HUES64 (cell line): Measurements from ENCODE around the gene AREG.

Source experiments
- H3K27ac ChIP-seq: 2 replicates; pipeline ENCODE4 v1.7.0; 2013; ENCODE audit warnings: low read depth, low read length, inconsistent platforms
- H3K27me3 ChIP-seq: 2 replicates; pipeline ENCODE4 v1.6.1; 2013; ENCODE audit warnings: mild to moderate bottlenecking, low read length; ENCODE audit not compliant: insufficient read depth
- H3K36me3 ChIP-seq: 2 replicates; pipeline ENCODE4 v1.6.1; 2013; ENCODE audit warnings: mild to moderate bottlenecking, low read length; ENCODE audit not compliant: insufficient read depth
- H3K4me1 ChIP-seq: 2 replicates; pipeline ENCODE4 v1.6.1; 2013; ENCODE audit warnings: mild to moderate bottlenecking, low read length, moderate library complexity; ENCODE audit not compliant: insufficient read depth
- H3K4me3 ChIP-seq: 2 replicates; pipeline ENCODE4 v1.5.1; 2013; ENCODE audit warnings: mild to moderate bottlenecking, low read length, moderate library complexity
- H3K9ac ChIP-seq: 2 replicates; pipeline ENCODE4 v1.6.1; 2013; ENCODE audit warnings: mild to moderate bottlenecking, low read depth, low read length
- H3K9me3 ChIP-seq: 2 replicates; pipeline ENCODE4 v1.6.1; 2013; ENCODE audit warnings: low read depth, low read length; ENCODE audit not compliant: insufficient read depth
- WGBS: fragments of 150-250, 120-280 bp; methylation state at CpG from one replicate; pipeline ENCODE4 v1.1.7; 2013; ENCODE audit warnings: missing lambda C conversion rate; 5-methylcytosine and 5-hydroxymethylcytosine counted together

Gene AREG

GRCh38 chr4:74486905-74487304 lies 42.0 kb downstream of the AREG start:
- no peaks in the 10 kb centered on the region for H3K9me3 ChIP-seq
- H3K4me1 ChIP-seq, result no peaks in the 10 kb centered on the region
- no peak overlapping the region for H3K4me3 ChIP-seq
- no peak overlapping the region for H3K9ac ChIP-seq
- no peaks in the 10 kb centered on the region for H3K36me3 ChIP-seq
- no peaks in the 10 kb centered on the region for H3K27me3 ChIP-seq
- H3K27ac ChIP-seq, result no peak overlapping the region
- WGBS, result 100% methylated on average over 2 of the region's 2 CpGs

DNA sequence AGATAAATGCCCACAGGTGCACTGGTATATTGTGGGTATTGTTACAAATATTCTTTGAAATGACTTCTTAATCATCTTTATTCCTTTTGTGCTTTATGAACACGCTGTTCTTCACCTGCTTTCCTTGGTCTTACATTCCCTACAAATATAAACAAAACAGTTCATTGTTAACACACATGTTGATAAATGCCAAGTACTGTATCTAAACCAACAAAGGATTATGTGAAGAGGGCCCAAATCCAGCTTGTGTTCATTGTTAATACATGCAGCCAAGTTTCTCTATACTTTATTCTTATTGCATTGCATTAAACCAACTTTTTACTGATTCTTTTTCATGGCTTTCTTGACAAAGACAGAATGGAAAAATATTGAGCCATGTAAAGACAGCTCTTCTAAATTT lies 42.8 kb downstream of the AREG start:
- H3K27me3 ChIP-seq, result no peaks in the 10 kb centered on the region
- no peak overlapping the region for H3K4me3 ChIP-seq
- no peaks in the 10 kb centered on the region for H3K4me1 ChIP-seq
- H3K36me3 ChIP-seq, result no peaks in the 10 kb centered on the region
- no peaks in the 10 kb centered on the region for H3K9me3 ChIP-seq
- no peak overlapping the region for H3K27ac ChIP-seq
- WGBS, result 100% methylated on average over 1 of the region's 1 CpG
- H3K9ac ChIP-seq, result no peak overlapping the region

- no peaks in the 10 kb centered on the region for H3K36me3 ChIP-seq
- H3K4me1 ChIP-seq, result no peaks in the 10 kb centered on the region
- H3K9ac ChIP-seq, result no peak overlapping the region
- H3K27me3 ChIP-seq, result no peaks in the 10 kb centered on the region
- H3K27ac ChIP-seq, result no peak overlapping the region
- H3K9me3 ChIP-seq, result no peaks in the 10 kb centered on the region
- no CpG with 5 or more reads among the region's 1 CpG for WGBS
- no peak overlapping the region for H3K4me3 ChIP-seq
Measured at GRCh38 chr4:74490736-74491135, 45.8 kb downstream of the AREG start.

DNA sequence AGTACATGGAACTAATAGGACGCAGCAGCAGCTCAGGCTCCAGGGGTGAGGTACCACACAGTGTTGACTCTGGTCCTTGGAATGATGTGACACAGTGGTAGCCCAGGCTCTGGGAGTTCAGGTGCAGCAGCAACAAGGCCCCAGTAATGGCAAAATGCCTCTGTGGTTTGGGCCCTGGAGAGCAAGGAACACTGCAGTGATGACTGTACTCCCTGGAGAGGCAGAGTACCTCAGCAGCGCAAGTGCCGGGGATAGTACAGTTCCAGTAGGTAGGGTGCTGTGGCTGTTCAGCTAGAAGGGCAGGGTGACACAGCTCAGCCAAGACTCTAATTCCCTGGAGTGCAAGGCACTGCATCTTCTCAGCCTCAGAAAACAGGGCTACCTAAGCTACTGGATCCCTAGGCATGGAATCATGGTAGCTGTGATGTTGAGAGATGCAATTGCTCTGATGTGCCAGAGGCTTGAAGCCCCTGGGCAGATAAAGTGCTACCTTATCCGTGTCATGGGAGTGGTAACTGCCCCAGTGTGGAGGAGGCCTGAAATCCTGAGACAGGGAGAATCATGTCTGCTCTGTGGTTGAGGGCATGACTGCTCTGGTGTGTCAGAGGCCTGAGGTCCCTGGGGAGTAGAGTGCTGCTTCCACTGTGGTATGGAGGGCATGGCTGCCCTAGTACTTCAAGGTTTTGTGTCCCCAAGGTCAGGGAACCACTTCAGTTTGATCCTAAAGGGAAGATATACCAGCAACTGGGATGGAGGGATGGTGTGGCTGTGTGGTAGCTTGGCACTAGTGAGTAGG lies 55.2 kb downstream of the AREG start:
- Histone ChIP-seq H3K27ac (no peak overlapping the region), H3K9me3 (no peaks in the 10 kb centered on the region), H3K4me3 (no peak overlapping the region), H3K9ac (no peak overlapping the region), H3K4me1 (no peaks in the 10 kb centered on the region), H3K27me3 (no peaks in the 10 kb centered on the region), H3K36me3 (no peaks in the 10 kb centered on the region)
- 97% methylated on average over 4 of the region's 4 CpGs for whole genome bisulfite sequencing

- no peaks in the 10 kb centered on the region for H3K27me3 ChIP-seq
- no peaks in the 10 kb centered on the region for H3K36me3 ChIP-seq
- no peak overlapping the region for H3K27ac ChIP-seq
- H3K4me1 ChIP-seq, result no peaks in the 10 kb centered on the region
- H3K4me3 ChIP-seq, result no peak overlapping the region
- no peak overlapping the region for H3K9ac ChIP-seq
- H3K9me3 ChIP-seq, result no peaks in the 10 kb centered on the region
- 100% methylated on average over 1 of the region's 1 CpG for WGBS
Measured at GRCh38 chr4:74501579-74501978, 56.6 kb downstream of the AREG start.

DNA sequence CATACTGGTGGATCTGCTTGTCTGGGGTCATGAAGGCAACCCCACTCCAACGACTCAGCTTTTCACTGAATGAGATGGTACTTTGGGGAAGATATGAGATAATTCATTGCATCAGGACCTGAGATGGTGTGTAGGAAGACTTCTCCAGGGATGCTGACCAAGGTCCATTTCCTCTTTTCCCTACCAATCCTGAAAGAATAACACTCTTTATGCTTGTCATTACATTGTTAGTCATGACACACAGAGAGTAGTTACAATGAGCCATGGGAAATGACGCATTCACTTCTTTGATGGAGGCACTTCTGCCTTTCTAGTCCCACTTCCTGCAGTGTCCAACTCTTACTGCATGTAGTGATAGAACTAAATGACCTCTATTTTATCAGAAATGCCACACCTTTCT lies 58.6 kb downstream of the AREG start:
- 85% methylated on average over 2 of the region's 2 CpGs for WGBS

DNA sequence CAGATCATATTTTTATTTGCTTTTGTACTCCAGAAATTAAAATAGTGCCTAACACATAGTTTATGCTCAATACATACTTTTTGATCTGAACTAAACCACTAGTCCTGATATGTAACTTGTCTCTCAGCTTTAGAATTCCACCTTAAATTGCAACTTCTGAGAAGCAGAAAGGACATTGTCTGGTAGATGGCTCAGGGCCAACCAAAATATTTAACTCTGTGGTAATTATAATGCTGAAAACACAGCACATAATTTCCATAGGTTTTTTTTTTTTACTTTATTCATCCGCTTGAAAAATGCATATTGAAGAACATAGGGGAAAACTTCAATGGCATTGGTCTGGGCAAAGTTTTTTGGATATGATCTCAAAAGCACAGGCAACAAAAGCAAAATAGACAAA lies 59.3 kb downstream of the AREG start:
- Histone ChIP-seq H3K27me3 (no peaks in the 10 kb centered on the region), H3K27ac (no peak overlapping the region), H3K9ac (no peak overlapping the region), H3K9me3 (no peaks in the 10 kb centered on the region), H3K4me1 (no peaks in the 10 kb centered on the region), H3K4me3 (no peak overlapping the region), H3K36me3 (no peaks in the 10 kb centered on the region)
- 100% methylated on average over 1 of the region's 1 CpG for WGBS

More for the DNA sequence above, 58.6 kb downstream of the AREG start:
- H3K4me1 ChIP-seq, result no peaks in the 10 kb centered on the region
- no peaks in the 10 kb centered on the region for H3K9me3 ChIP-seq
- no peak overlapping the region for H3K9ac ChIP-seq
- H3K27me3 ChIP-seq, result no peaks in the 10 kb centered on the region
- H3K27ac ChIP-seq, result no peak overlapping the region
- H3K36me3 ChIP-seq, result no peaks in the 10 kb centered on the region
- no peak overlapping the region for H3K4me3 ChIP-seq
